ENCODE data around the gene NDUFA13.

Gene NDUFA13

DNA sequence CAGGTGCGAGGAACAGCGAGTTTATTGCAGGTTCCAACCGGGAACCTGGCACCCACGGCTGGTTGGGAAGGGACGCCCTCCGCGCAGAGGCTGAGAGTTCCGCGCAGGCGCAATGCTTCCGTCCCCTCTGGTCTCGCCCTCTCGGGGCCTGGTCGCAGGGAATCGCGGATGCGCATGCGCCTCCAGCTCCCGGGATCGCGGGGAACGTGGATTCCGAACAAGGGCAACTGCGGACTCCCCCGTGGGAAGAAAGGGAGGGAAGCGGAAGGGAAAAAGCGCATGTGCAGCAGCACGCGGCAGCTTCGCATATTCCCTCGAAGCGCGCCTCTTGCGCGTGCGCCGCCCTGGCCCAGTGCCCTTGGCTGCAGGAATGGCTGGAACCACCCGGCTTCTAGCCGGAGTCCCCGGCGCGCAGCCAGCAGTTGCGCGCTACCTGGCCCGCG lies 1.8 kb upstream of the NDUFA13 start:
- no peaks in the 10 kb centered on the region for H3K27me3 ChIP-seq (ENCODE audit: insufficient read depth, low read length)
- H3K14ac ChIP-seq (ENCODE audit: low read length) = no peak overlapping the region
- peaks cover 10% of the 10 kb centered on the region for H3K79me1 ChIP-seq (ENCODE audit: low read length)
- H3K18ac ChIP-seq (ENCODE audit: low read length) = no peak overlapping the region
- H4K91ac ChIP-seq (ENCODE audit: low read depth, low read length) = no peak overlapping the region
- no peak overlapping the region for H3K9ac ChIP-seq (ENCODE audit: low read length)
- peak; percentile 10 to 69 for DNase-seq
- H2BK5ac ChIP-seq (ENCODE audit: low read depth, low read length, poor library complexity) = no peak overlapping the region
- H4K12ac ChIP-seq (ENCODE audit: low read depth, low read length) = no peak overlapping the region
- no peak overlapping the region for H2AK5ac ChIP-seq (ENCODE audit: low read length)
- no peak overlapping the region for H2BK12ac ChIP-seq (ENCODE audit: low read length)
- WGBS (ENCODE audit: extremely low coverage, insufficient coverage, insufficient read length) = no CpG with 5 or more reads among the region's 46 CpGs
- H3K4me1 ChIP-seq (ENCODE audit: control insufficient read depth in 1 of 2, insufficient read depth in 2 of 2, low read length in 2 of 2) = peaks cover 5 to 6% of the 10 kb centered on the region in 2 experiments
- H3K4ac ChIP-seq (ENCODE audit: low read depth, low read length) = no peak overlapping the region
- peaks cover 10% of the 10 kb centered on the region in 2 experiments for H3K36me3 ChIP-seq (ENCODE audit: control insufficient read depth in 1 of 2, insufficient read depth in 2 of 2, low read length in 2 of 2)
- H3K79me2 ChIP-seq (ENCODE audit: control insufficient read depth, insufficient read depth, low read length, poor library complexity) = peaks cover 8% of the 10 kb centered on the region
- H3K23ac ChIP-seq (ENCODE audit: low read length) = no peak overlapping the region
- H2BK120ac ChIP-seq (ENCODE audit: insufficient read depth, low read length, poor library complexity) = no peak overlapping the region
- H4K8ac ChIP-seq (ENCODE audit: low read depth, low read length) = no peak overlapping the region
- H2AFZ ChIP-seq (ENCODE audit: insufficient read depth, low read length, poor library complexity) = no peak overlapping the region
- H3K4me3 ChIP-seq (ENCODE audit: low read depth, low read length) = no peak overlapping the region
- H3K4me2 ChIP-seq (ENCODE audit: low read length) = no peak overlapping the region
- H3K27ac ChIP-seq (ENCODE audit: low read depth, low read length) = no peak overlapping the region
- peaks cover 10% of the 10 kb centered on the region for H3K9me3 ChIP-seq (ENCODE audit: insufficient read depth, low read depth, low read length)

DNA sequence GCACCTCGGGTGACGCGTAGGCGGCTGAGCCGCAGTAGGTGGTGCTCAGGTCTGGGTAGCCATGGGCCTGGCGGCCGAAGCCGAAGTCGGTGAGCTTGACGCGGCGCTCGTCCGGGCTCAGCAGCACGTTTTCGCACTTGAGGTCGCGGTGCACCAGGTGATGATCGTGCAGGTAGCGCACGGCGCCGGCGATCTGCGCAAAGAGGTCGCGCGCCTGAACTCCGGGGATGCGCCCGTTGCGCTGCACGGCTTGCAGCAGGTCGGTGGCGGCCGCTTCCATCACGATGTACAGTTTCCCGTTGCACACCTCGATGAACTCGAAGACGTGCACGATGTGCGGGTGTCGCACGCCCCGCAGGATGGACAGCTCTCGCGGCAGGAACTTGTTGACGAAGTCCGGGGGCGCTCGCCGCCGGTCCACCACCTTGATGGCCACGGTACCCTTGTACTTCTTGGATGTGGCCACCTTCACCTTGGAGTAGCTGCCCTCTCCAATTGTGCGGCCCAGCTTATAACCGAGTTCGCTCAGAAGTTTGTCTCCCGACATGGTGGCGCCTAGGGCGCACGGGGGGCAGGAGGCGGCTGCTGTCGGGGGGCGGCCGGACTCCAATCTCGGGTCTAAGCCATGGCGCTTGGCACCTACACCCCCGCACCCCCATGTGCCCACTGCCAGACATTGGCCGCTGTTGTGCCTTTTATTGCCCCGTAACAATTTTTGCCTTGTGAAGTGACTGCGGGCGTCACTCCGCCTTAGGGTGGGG lies 964 bp upstream of the NDUFA13 start, which contains the start of gene TSSK6:
Gene TSSK6 (minus strand): TSS at position 668 of the 761 bp plus-strand sequence. CDS start 121 bp downstream, at position 547.
- peak within 1 kb of the TSS; percentile 76 for H3K4me2 ChIP-seq (ENCODE audit: low read length)
- H4K8ac ChIP-seq (ENCODE audit: low read depth, low read length) = peak within 1 kb of the TSS; percentile 87
- DNase-seq = no peak
- H3K4me3 ChIP-seq (ENCODE audit: low read depth, low read length) = peak within 1 kb of the TSS; percentile 76
- H4K91ac ChIP-seq (ENCODE audit: low read depth, low read length) = peak within 1 kb of the TSS; percentile 80
- H3K14ac ChIP-seq (ENCODE audit: low read length) = peak within 1 kb of the TSS; percentile 91
- peaks cover 10% of the 10 kb centered on the region for H3K9me3 ChIP-seq (ENCODE audit: insufficient read depth, low read depth, low read length)
- peak within 1 kb of the TSS; percentile 70 for H2BK120ac ChIP-seq (ENCODE audit: insufficient read depth, low read length, poor library complexity)
- peaks cover 8% of the 10 kb centered on the region for H3K79me2 ChIP-seq (ENCODE audit: control insufficient read depth, insufficient read depth, low read length, poor library complexity)
- H4K12ac ChIP-seq (ENCODE audit: low read depth, low read length) = peak within 1 kb of the TSS; percentile 82
- peaks cover 11 to 17% of the 10 kb centered on the region in 2 experiments for H3K36me3 ChIP-seq (ENCODE audit: control insufficient read depth in 1 of 2, insufficient read depth in 2 of 2, low read length in 2 of 2)
- H2AFZ ChIP-seq (ENCODE audit: insufficient read depth, low read length, poor library complexity) = peak within 1 kb of the TSS; percentile 85
- peaks cover 5 to 6% of the 10 kb centered on the region in 2 experiments for H3K4me1 ChIP-seq (ENCODE audit: control insufficient read depth in 1 of 2, insufficient read depth in 2 of 2, low read length in 2 of 2)
- H3K27me3 ChIP-seq (ENCODE audit: insufficient read depth, low read length) = no peaks in the 10 kb centered on the region
- peak within 1 kb of the TSS; percentile 88 for H3K18ac ChIP-seq (ENCODE audit: low read length)
- peak within 1 kb of the TSS; percentile 46 for H3K27ac ChIP-seq (ENCODE audit: low read depth, low read length)
- peak within 1 kb of the TSS; percentile 42 for H2BK5ac ChIP-seq (ENCODE audit: low read depth, low read length, poor library complexity)
- peak within 1 kb of the TSS; percentile 91 for H3K9ac ChIP-seq (ENCODE audit: low read length)
- no CpG with 5 or more reads among the region's 74 CpGs for WGBS (ENCODE audit: extremely low coverage, insufficient coverage, insufficient read length)
- H3K23ac ChIP-seq (ENCODE audit: low read length) = no peak within 1 kb of the TSS
- H2AK5ac ChIP-seq (ENCODE audit: low read length) = peak within 1 kb of the TSS; percentile 77
- H3K79me1 ChIP-seq (ENCODE audit: low read length) = peaks cover 10% of the 10 kb centered on the region
- H2BK12ac ChIP-seq (ENCODE audit: low read length) = no peak within 1 kb of the TSS
- peak within 1 kb of the TSS; percentile 95 for H3K4ac ChIP-seq (ENCODE audit: low read depth, low read length)

DNA sequence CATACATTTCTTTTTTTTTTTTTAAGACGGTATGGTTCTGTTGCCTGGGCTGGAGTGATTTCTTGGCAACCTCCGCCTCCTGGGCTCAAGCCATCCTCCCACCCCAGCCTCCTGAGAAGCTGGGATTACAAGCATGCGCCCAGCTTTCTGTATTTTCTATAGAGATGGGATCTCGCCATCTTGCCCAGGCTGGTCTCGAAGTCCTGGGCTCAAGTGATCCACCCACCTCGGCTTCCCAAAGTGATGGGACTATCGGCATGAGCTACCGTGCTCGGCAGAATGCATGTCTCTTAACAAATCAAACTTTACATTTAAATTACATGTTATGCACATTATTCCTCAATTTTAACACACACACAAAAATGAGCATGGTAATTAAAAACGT lies 1.2 kb downstream of the NDUFA13 start:
- no peak overlapping the region for H4K12ac ChIP-seq (ENCODE audit: low read depth, low read length)
- no peak overlapping the region for H3K27ac ChIP-seq (ENCODE audit: low read depth, low read length)
- H2BK5ac ChIP-seq (ENCODE audit: low read depth, low read length, poor library complexity) = no peak overlapping the region
- no peak overlapping the region for H2BK120ac ChIP-seq (ENCODE audit: insufficient read depth, low read length, poor library complexity)
- H3K4ac ChIP-seq (ENCODE audit: low read depth, low read length) = no peak overlapping the region
- H3K27me3 ChIP-seq (ENCODE audit: insufficient read depth, low read length) = no peaks in the 10 kb centered on the region
- peaks cover 5 to 6% of the 10 kb centered on the region in 2 experiments for H3K4me1 ChIP-seq (ENCODE audit: control insufficient read depth in 1 of 2, insufficient read depth in 2 of 2, low read length in 2 of 2)
- no peak overlapping the region for H3K14ac ChIP-seq (ENCODE audit: low read length)
- peaks cover 8% of the 10 kb centered on the region for H3K79me2 ChIP-seq (ENCODE audit: control insufficient read depth, insufficient read depth, low read length, poor library complexity)
- no peak overlapping the region for H4K91ac ChIP-seq (ENCODE audit: low read depth, low read length)
- peaks cover 10% of the 10 kb centered on the region for H3K79me1 ChIP-seq (ENCODE audit: low read length)
- H2AK5ac ChIP-seq (ENCODE audit: low read length) = no peak overlapping the region
- H3K36me3 ChIP-seq (ENCODE audit: control insufficient read depth in 1 of 2, insufficient read depth in 2 of 2, low read length in 2 of 2) = peaks cover 11 to 22% of the 10 kb centered on the region in 2 experiments
- H2AFZ ChIP-seq (ENCODE audit: insufficient read depth, low read length, poor library complexity) = no peak overlapping the region
- H3K23ac ChIP-seq (ENCODE audit: low read length) = no peak overlapping the region
- H2BK12ac ChIP-seq (ENCODE audit: low read length) = no peak overlapping the region
- peaks cover 10% of the 10 kb centered on the region for H3K9me3 ChIP-seq (ENCODE audit: insufficient read depth, low read depth, low read length)
- H3K4me2 ChIP-seq (ENCODE audit: low read length) = no peak overlapping the region
- H3K9ac ChIP-seq (ENCODE audit: low read length) = no peak overlapping the region
- no peak overlapping the region for H4K8ac ChIP-seq (ENCODE audit: low read depth, low read length)
- no peak overlapping the region for H3K4me3 ChIP-seq (ENCODE audit: low read depth, low read length)
- DNase-seq = no peak
- H3K18ac ChIP-seq (ENCODE audit: low read length) = no peak overlapping the region
- WGBS (ENCODE audit: extremely low coverage, insufficient coverage, insufficient read length) = no CpG with 5 or more reads among the region's 10 CpGs

DNA sequence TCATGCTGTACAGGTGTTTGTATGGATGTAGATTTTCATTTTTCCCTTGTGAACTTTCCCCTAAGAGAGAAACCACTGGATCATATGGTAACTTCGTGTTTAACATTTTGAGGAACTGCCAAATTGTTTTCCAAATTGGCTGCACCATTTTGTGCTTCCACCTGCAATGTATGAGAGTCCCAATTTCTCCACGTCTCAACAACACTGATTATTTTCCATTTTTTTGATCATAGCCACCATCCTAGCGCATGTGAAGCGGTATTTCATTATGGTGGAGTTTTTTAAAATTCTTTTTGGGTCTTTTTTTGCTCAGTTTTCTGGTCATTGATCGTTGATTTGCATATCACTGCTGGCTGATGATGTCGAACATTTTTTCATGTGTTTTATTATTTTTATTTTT lies 5.0 kb downstream of the NDUFA13 start:
- Histone ChIP-seq H3K79me1 (ENCODE audit: low read length) (peaks cover 5% of the 10 kb centered on the region), H2AFZ (ENCODE audit: insufficient read depth, low read length, poor library complexity) (no peak overlapping the region), H3K4me3 (ENCODE audit: low read depth, low read length) (no peak overlapping the region), H2AK5ac (ENCODE audit: low read length) (no peak overlapping the region), H3K79me2 (ENCODE audit: control insufficient read depth, insufficient read depth, low read length, poor library complexity) (peaks cover 4% of the 10 kb centered on the region), H2BK5ac (ENCODE audit: low read depth, low read length, poor library complexity) (no peak overlapping the region), H3K14ac (ENCODE audit: low read length) (no peak overlapping the region), H3K9me3 (ENCODE audit: insufficient read depth, low read depth, low read length) (no peaks in the 10 kb centered on the region), H3K4ac (ENCODE audit: low read depth, low read length) (no peak overlapping the region), H4K8ac (ENCODE audit: low read depth, low read length) (no peak overlapping the region), H2BK12ac (ENCODE audit: low read length) (no peak overlapping the region), H4K91ac (ENCODE audit: low read depth, low read length) (no peak overlapping the region), H3K27ac (ENCODE audit: low read depth, low read length) (no peak overlapping the region), H3K4me1 (ENCODE audit: control insufficient read depth in 1 of 2, insufficient read depth in 2 of 2, low read length in 2 of 2) (no peaks in the 10 kb centered on the region), H3K23ac (ENCODE audit: low read length) (no peak overlapping the region), H3K9ac (ENCODE audit: low read length) (no peak overlapping the region), H4K12ac (ENCODE audit: low read depth, low read length) (no peak overlapping the region), H2BK120ac (ENCODE audit: insufficient read depth, low read length, poor library complexity) (no peak overlapping the region), H3K27me3 (ENCODE audit: insufficient read depth, low read length) (no peaks in the 10 kb centered on the region), H3K36me3 (ENCODE audit: control insufficient read depth in 1 of 2, insufficient read depth in 2 of 2, low read length in 2 of 2) (peaks cover 17 to 34% of the 10 kb centered on the region in 2 experiments), H3K18ac (ENCODE audit: low read length) (no peak overlapping the region), H3K4me2 (ENCODE audit: low read length) (no peak overlapping the region)
- no peak for DNase-seq
- no CpG with 5 or more reads among the region's 6 CpGs for WGBS (ENCODE audit: extremely low coverage, insufficient coverage, insufficient read length)
